Astrocyte (in vitro differentiated cells and primary cell): ENCODE measurements around the gene ACSF3. TPM values are rescaled to one million over a fixed set of nuclear protein-coding genes. Genes with fewer than 3 reads are reported as not detected.

Experiments used
- DNase-seq: peaks from one replicate; pipeline ENCODE4 v3.0.0-alpha.2; 2010; ENCODE audit warnings: low read depth
- FAIRE-seq: peaks from 2 replicates; lab custom pipeline; 2011; peaks lifted over from hg19 to GRCh38; lab: Jason Lieb, UNC
- H2AFZ ChIP-seq: 2 replicates; pipeline ENCODE4 v1.6.0; 2012; ENCODE audit warnings: low read depth, low read length, inconsistent platforms
- H3K27ac ChIP-seq: 2 replicates; pipeline ENCODE4 v1.5.1; 2011; ENCODE audit warnings: low read depth, low read length, inconsistent platforms
- H3K27me3 ChIP-seq: 2 replicates; pipeline ENCODE4 v1.6.0; 2011; ENCODE audit warnings: low read length, inconsistent platforms; ENCODE audit not compliant: insufficient read depth
- H3K36me3 ChIP-seq: 2 replicates; pipeline ENCODE4 v1.5.1; 2011; ENCODE audit warnings: low read length, inconsistent platforms; ENCODE audit not compliant: insufficient read depth
- H3K4me1 ChIP-seq: 2 replicates; pipeline ENCODE4 v1.5.1; 2011; ENCODE audit warnings: low read length, inconsistent platforms; ENCODE audit not compliant: insufficient read depth
- H3K4me2 ChIP-seq: 2 replicates; pipeline ENCODE4 v1.6.0; 2012; ENCODE audit warnings: low read length, inconsistent platforms
- H3K4me3 ChIP-seq: 2 replicates; pipeline ENCODE4 v1.5.1; 2011; ENCODE audit warnings: low read depth, mild to moderate bottlenecking, low read length, inconsistent platforms; ENCODE audit not compliant: insufficient read depth
- H3K79me2 ChIP-seq: 2 replicates; pipeline ENCODE4 v1.6.0; 2012; ENCODE audit warnings: mild to moderate bottlenecking, low read length, inconsistent platforms; ENCODE audit not compliant: insufficient read depth
- H3K9ac ChIP-seq: 2 replicates; pipeline ENCODE4 v1.6.0; 2012; ENCODE audit warnings: mild to moderate bottlenecking, low read length, inconsistent platforms
- H3K9me3 ChIP-seq: 2 replicates; pipeline ENCODE4 v1.5.1; 2012; ENCODE audit warnings: low read depth, mild to moderate bottlenecking, low read length, inconsistent platforms; ENCODE audit not compliant: insufficient read depth
- H4K20me1 ChIP-seq: 2 replicates; pipeline ENCODE4 v1.6.0; 2012; ENCODE audit warnings: low read length, inconsistent platforms; ENCODE audit not compliant: insufficient read depth
- H3K27ac Mint-ChIP-seq: one replicate; pipeline ENCODE4 v1.8.0; 2021; ENCODE audit warnings: mild to moderate bottlenecking, mixed read lengths; ENCODE audit not compliant: unreplicated experiment
- H3K27me3 Mint-ChIP-seq: one replicate; pipeline ENCODE4 v1.8.0; 2021; ENCODE audit warnings: low read depth, mixed read lengths; ENCODE audit not compliant: unreplicated experiment
- H3K36me3 Mint-ChIP-seq: one replicate; pipeline ENCODE4 v1.8.0; 2021; ENCODE audit warnings: low read depth, mixed read lengths; ENCODE audit not compliant: unreplicated experiment
- H3K4me1 Mint-ChIP-seq: one replicate; pipeline ENCODE4 v1.8.0; 2021; ENCODE audit warnings: low read depth, mixed read lengths; ENCODE audit not compliant: unreplicated experiment
- H3K4me3 Mint-ChIP-seq: one replicate; pipeline ENCODE4 v1.8.0; 2021; ENCODE audit warnings: mild to moderate bottlenecking, moderate library complexity, mixed read lengths; ENCODE audit not compliant: unreplicated experiment
- H3K9me3 Mint-ChIP-seq: one replicate; pipeline ENCODE4 v1.8.0; 2021; ENCODE audit warnings: mild to moderate bottlenecking, mixed read lengths; ENCODE audit not compliant: unreplicated experiment
- EZH2 ChIP-seq: IDR thresholded peaks from 2 replicates; pipeline ENCODE4 v1.6.1; 2012; ENCODE audit warnings: mild to moderate bottlenecking, low read length, inconsistent platforms; ENCODE audit not compliant: insufficient read depth
- total RNA-seq: library from RNA; stranded (reverse); gene quantifications from 2 replicates; pipeline ENCODE4 v1.2.1, GENCODE V29; 2021
- TF ChIP-seq, protein P1 (sequence below): IDR thresholded peaks from 2 replicates; pipeline ENCODE4 v1.5.1; 2011; ENCODE audit warnings: low read depth, mild to moderate bottlenecking, inconsistent platforms, low read length, moderate library complexity; ENCODE audit not compliant: insufficient read depth

The ACSF3 gene
- total RNA-seq, 1 donor from 2014 or later: 17.0 TPM

- Mint-ChIP-seq H3K27ac (no peak overlapping the region), H3K36me3 (no peaks in the 10 kb centered on the region), H3K4me1 (no peaks in the 10 kb centered on the region), H3K27me3 (peaks cover 4% of the 10 kb centered on the region), H3K4me3 (no peak overlapping the region), H3K9me3 (no peaks in the 10 kb centered on the region)
- DNase-seq: no peak
- H3K4me1 ChIP-seq: no peaks in the 10 kb centered on the region
- no peaks in the 10 kb centered on the region for H3K79me2 ChIP-seq
- peaks cover 11% of the 10 kb centered on the region for H4K20me1 ChIP-seq
- no peaks in the 10 kb centered on the region for H3K36me3 ChIP-seq
- no peak overlapping the region for H2AFZ ChIP-seq
- no peaks in the 10 kb centered on the region for H3K9me3 ChIP-seq
- H3K9ac ChIP-seq: no peak overlapping the region
- H3K4me3 ChIP-seq: no peak overlapping the region
- TF ChIP-seq, protein P1, sequence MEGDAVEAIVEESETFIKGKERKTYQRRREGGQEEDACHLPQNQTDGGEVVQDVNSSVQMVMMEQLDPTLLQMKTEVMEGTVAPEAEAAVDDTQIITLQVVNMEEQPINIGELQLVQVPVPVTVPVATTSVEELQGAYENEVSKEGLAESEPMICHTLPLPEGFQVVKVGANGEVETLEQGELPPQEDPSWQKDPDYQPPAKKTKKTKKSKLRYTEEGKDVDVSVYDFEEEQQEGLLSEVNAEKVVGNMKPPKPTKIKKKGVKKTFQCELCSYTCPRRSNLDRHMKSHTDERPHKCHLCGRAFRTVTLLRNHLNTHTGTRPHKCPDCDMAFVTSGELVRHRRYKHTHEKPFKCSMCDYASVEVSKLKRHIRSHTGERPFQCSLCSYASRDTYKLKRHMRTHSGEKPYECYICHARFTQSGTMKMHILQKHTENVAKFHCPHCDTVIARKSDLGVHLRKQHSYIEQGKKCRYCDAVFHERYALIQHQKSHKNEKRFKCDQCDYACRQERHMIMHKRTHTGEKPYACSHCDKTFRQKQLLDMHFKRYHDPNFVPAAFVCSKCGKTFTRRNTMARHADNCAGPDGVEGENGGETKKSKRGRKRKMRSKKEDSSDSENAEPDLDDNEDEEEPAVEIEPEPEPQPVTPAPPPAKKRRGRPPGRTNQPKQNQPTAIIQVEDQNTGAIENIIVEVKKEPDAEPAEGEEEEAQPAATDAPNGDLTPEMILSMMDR: no peak
- no peak for TF ChIP-seq EZH2
- H3K27ac ChIP-seq: no peak overlapping the region
- no peak for FAIRE-seq
- no peak overlapping the region for H3K4me2 ChIP-seq
- no peaks in the 10 kb centered on the region for H3K27me3 ChIP-seq
Observed at GRCh38 chr16:89189358-89190025, 95.8 kb downstream of the ACSF3 start.

DNA sequence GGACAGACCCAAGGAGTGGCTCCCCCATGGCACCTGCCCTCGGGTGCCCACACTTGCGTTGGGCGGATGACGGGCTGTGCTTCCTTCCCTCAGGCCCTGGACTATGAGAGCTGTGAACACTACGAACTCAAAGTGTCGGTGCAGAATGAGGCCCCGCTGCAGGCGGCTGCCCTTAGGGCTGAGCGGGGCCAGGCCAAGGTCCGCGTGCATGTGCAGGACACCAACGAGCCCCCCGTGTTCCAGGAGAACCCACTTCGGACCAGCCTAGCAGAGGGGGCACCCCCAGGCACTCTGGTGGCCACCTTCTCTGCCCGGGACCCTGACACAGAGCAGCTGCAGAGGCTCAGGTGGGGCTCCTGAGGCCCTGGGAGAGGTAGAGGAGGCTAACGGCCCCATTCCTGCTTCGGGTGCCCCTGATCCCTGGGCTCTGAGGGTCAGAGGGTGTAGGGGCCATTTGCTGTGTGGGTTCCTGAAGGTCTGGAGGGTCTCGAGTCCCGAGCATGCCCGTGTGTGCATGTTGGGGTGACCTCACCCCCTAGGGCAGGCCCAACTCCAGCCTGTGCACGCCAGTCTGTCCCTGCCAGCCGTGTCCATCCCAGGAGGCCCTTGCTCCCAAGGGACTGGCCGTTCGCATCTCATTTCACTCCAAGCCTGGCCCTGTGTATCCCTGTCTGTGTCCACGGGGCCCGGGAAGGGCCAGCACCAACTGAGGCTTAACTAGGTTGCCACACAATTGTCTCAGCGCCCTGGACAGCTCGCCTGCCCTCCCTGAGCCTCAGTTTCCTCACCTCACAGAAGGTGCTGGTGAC is 96.7 kb downstream of the ACSF3 start:
- Histone ChIP-seq H3K79me2 (no peaks in the 10 kb centered on the region), H3K9me3 (no peaks in the 10 kb centered on the region), H4K20me1 (peaks cover 11% of the 10 kb centered on the region), H3K27me3 (no peaks in the 10 kb centered on the region), H3K4me2 (no peak overlapping the region), H3K36me3 (no peaks in the 10 kb centered on the region), H3K4me1 (no peaks in the 10 kb centered on the region), H3K27ac (no peak overlapping the region), H3K4me3 (no peak overlapping the region), H2AFZ (no peak overlapping the region), H3K9ac (no peak overlapping the region)
- H3K4me1 Mint-ChIP-seq: no peaks in the 10 kb centered on the region
- no peaks in the 10 kb centered on the region for H3K9me3 Mint-ChIP-seq
- FAIRE-seq (no peak), DNase-seq (no peak)
- no peak overlapping the region for H3K4me3 Mint-ChIP-seq
- no peak overlapping the region for H3K27ac Mint-ChIP-seq
- H3K36me3 Mint-ChIP-seq: no peaks in the 10 kb centered on the region
- TF ChIP-seq, protein P1: no peak
- TF ChIP-seq EZH2: no peak
- peaks cover 4% of the 10 kb centered on the region for H3K27me3 Mint-ChIP-seq
